ENCODE measurements around the gene IL4I1. TPM values are rescaled to one million over a fixed set of nuclear protein-coding genes. Genes with fewer than 3 reads are reported as not detected.
A peak's percentile ranks its signal among the peaks of the same experiment; 100 is the strongest.

IL4I1 gene
- polyA plus RNA-seq, 2 donors: 0.18 to 0.45 TPM

GRCh38 chr19:49860336-49861102 is 36.2 kb downstream of the IL4I1 start:
- Histone ChIP-seq H3K36me3 (ENCODE audit: control insufficient read depth in 2 of 2, insufficient read depth in 2 of 2, low read length in 1 of 2) (peaks cover 9 to 59% of the 10 kb centered on the region in 2 donors), H3K9me3 (ENCODE audit: control insufficient read depth in 2 of 2, insufficient read depth in 1 of 2, low read depth in 1 of 2, low read length in 1 of 2) (no peaks in the 10 kb centered on the region), H3K27me3 (ENCODE audit: control insufficient read depth in 1 of 2, insufficient read depth in 2 of 2, low read length in 2 of 2) (no peaks in the 10 kb centered on the region), H3K27ac (ENCODE audit: low read depth in 2 of 2, low read length in 1 of 2) (peak overlapping the region in 1 of 2 donors; percentile 51), H3K4me3 (ENCODE audit: low read depth in 1 of 2, low read length in 2 of 2) (no peak overlapping the region), H3K4me1 (ENCODE audit: control insufficient read depth in 2 of 2, insufficient read depth in 2 of 2, low read length in 1 of 2) (peaks cover 0 to 8% of the 10 kb centered on the region in 2 donors)
- WGBS, 2 donors: 68 to 79% methylated on average over 17 of the region's 17 CpGs

DNA sequence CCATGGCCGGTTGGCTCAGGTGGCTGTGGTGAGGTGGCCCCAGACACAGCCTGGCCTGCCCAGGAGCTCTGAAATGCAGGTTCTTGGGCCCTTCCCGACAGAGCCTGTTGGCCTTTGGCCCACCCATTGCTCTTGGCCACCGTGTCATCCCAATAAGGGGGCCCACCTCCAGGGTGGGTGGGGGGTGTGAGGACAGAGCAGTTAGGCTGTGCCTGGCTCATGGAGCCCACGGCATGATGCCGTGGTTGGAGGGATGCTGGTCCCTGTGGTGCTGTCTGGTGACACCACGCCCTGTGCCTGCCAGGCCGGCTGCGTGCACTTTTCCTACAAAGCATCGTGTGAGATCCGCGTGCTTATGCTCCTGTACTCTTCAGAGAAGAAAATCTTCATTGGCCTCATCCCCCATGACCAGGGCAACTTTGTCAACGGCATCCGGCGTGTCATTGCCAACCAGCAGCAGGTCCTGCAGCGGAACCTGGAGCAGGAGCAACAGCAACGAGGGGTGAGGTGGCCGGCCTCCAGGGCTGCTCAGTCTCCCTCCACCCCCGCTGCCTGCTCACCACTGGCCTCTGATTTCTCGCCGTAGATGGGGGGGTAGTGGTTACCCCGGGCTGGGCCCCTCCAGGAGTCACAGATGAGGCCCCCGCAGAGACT is 36.9 kb downstream of the IL4I1 start:
- peaks cover 0 to 5% of the 10 kb centered on the region in 2 donors for H3K4me1 ChIP-seq (ENCODE audit: control insufficient read depth in 2 of 2, insufficient read depth in 2 of 2, low read length in 1 of 2)
- WGBS, 2 donors: 81 to 83% methylated on average over 22 of the region's 22 CpGs
- H3K27me3 ChIP-seq (ENCODE audit: control insufficient read depth in 1 of 2, insufficient read depth in 2 of 2, low read length in 2 of 2): no peaks in the 10 kb centered on the region
- no peak overlapping the region for H3K27ac ChIP-seq (ENCODE audit: low read depth in 2 of 2, low read length in 1 of 2)
- H3K36me3 ChIP-seq (ENCODE audit: control insufficient read depth in 2 of 2, insufficient read depth in 2 of 2, low read length in 1 of 2): peaks cover 9 to 66% of the 10 kb centered on the region in 2 donors
- no peak overlapping the region for H3K4me3 ChIP-seq (ENCODE audit: low read depth in 1 of 2, low read length in 2 of 2)
- H3K9me3 ChIP-seq (ENCODE audit: control insufficient read depth in 2 of 2, insufficient read depth in 1 of 2, low read depth in 1 of 2, low read length in 1 of 2): no peaks in the 10 kb centered on the region

- 85 to 88% methylated on average over 37 of the region's 37 CpGs for WGBS, 2 donors
- H3K27ac ChIP-seq (ENCODE audit: low read depth in 2 of 2, low read length in 1 of 2): no peak overlapping the region
- no peaks in the 10 kb centered on the region for H3K9me3 ChIP-seq (ENCODE audit: control insufficient read depth in 2 of 2, insufficient read depth in 1 of 2, low read depth in 1 of 2, low read length in 1 of 2)
- peaks cover 0 to 10% of the 10 kb centered on the region in 2 donors for H3K4me1 ChIP-seq (ENCODE audit: control insufficient read depth in 2 of 2, insufficient read depth in 2 of 2, low read length in 1 of 2)
- H3K36me3 ChIP-seq (ENCODE audit: control insufficient read depth in 2 of 2, insufficient read depth in 2 of 2, low read length in 1 of 2): peaks cover 9 to 59% of the 10 kb centered on the region in 2 donors
- H3K4me3 ChIP-seq (ENCODE audit: low read depth in 1 of 2, low read length in 2 of 2): no peak overlapping the region
- H3K27me3 ChIP-seq (ENCODE audit: control insufficient read depth in 1 of 2, insufficient read depth in 2 of 2, low read length in 2 of 2): no peaks in the 10 kb centered on the region
These were observed 38.4 kb downstream of the IL4I1 start for GRCh38 chr19:49858088-49858985.

DNA sequence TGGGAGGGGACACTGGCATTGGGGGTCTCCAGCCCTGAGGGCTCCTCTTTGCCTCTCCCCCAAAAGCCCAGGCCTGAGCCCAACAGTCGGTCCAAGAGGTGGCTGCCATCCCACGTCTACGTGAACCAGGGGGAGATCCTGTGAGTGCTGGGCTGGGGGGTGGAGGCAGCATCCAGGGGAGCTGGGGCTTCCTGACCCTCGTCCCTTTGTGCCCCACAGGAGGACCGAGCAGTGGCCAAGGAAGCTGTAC is 38.9 kb downstream of the IL4I1 start:
- no peak overlapping the region for H3K27ac ChIP-seq (ENCODE audit: low read depth in 2 of 2, low read length in 1 of 2)
- 81 to 85% methylated on average over 5 of the region's 5 CpGs for WGBS, 2 donors
- peaks cover 9 to 55% of the 10 kb centered on the region in 2 donors for H3K36me3 ChIP-seq (ENCODE audit: control insufficient read depth in 2 of 2, insufficient read depth in 2 of 2, low read length in 1 of 2)
- peaks cover 0 to 12% of the 10 kb centered on the region in 2 donors for H3K4me1 ChIP-seq (ENCODE audit: control insufficient read depth in 2 of 2, insufficient read depth in 2 of 2, low read length in 1 of 2)
- no peaks in the 10 kb centered on the region for H3K9me3 ChIP-seq (ENCODE audit: control insufficient read depth in 2 of 2, insufficient read depth in 1 of 2, low read depth in 1 of 2, low read length in 1 of 2)
- no peak overlapping the region for H3K4me3 ChIP-seq (ENCODE audit: low read depth in 1 of 2, low read length in 2 of 2)
- no peaks in the 10 kb centered on the region for H3K27me3 ChIP-seq (ENCODE audit: control insufficient read depth in 1 of 2, insufficient read depth in 2 of 2, low read length in 2 of 2)

DNA sequence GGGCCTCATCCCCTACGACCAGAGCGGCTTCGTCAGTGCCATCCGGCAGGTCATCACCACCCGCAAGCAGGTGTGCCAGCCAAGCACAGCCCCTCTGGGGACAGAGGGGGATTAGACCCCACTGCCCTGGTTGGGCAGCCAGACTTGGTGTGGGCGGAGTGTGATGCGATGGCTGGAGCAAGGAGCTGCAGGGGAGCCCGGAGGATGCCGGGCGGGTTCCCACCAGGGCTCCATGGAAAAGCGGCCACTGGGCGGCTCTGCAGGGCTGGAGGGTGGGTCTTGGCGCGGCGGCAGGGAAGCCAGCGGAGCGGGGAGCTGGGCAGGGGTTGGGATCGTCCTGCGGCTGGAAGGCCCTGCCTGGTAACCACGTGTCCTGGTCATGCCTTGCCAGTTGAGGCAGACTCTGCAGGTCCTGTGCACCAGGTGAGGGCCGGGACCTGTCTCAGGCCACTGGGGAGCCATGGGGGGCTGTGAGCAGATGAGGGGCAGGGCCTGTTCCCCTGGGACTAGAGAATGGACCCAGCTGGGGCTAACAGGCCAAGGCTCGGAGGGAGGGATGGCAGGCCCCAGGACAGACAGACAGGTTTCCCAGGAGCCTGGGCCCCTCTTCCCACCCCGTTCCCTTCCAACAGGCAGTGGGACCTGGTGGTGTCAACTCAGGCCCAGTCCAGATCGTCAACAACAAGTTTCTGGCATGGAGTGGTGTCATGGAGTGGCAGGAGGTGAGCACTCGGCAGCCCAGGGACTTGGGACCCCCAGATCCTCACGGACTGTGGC is 39.4 kb downstream of the IL4I1 start:
- WGBS, 2 donors: 86% methylated on average over 23 to 26 of the region's 26 CpGs
- no peaks in the 10 kb centered on the region for H3K9me3 ChIP-seq (ENCODE audit: control insufficient read depth in 2 of 2, insufficient read depth in 1 of 2, low read depth in 1 of 2, low read length in 1 of 2)
- H3K4me3 ChIP-seq (ENCODE audit: low read depth in 1 of 2, low read length in 2 of 2): no peak overlapping the region
- H3K27me3 ChIP-seq (ENCODE audit: control insufficient read depth in 1 of 2, insufficient read depth in 2 of 2, low read length in 2 of 2): no peaks in the 10 kb centered on the region
- no peak overlapping the region for H3K27ac ChIP-seq (ENCODE audit: low read depth in 2 of 2, low read length in 1 of 2)
- H3K4me1 ChIP-seq (ENCODE audit: control insufficient read depth in 2 of 2, insufficient read depth in 2 of 2, low read length in 1 of 2): peaks cover 0 to 17% of the 10 kb centered on the region in 2 donors
- peaks cover 9 to 51% of the 10 kb centered on the region in 2 donors for H3K36me3 ChIP-seq (ENCODE audit: control insufficient read depth in 2 of 2, insufficient read depth in 2 of 2, low read length in 1 of 2)

DNA sequence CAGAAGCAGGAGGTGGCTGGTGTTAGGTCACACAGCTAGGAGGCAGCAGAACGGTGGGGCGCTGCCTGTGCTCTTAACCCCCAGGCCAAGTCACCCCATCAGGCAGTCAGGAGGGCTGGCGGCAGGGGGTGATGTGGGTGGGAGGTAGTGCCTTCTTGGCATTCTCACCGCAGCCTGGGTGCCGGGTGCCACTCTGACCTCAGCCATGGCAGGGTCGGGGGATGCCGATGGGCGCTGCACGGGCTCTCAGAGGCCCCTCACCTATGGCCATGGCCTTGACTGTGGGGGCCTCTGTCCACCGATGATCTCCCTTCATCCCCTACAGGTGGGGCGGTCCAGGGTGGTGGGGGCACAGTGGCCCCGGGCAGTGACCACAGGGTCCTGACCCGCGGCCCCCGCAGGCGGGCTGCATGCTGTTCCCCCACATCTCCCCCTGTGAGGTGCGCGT is 40.1 kb downstream of the IL4I1 start:
- Histone ChIP-seq H3K27ac (ENCODE audit: low read depth in 2 of 2, low read length in 1 of 2) (no peak overlapping the region), H3K9me3 (ENCODE audit: control insufficient read depth in 2 of 2, insufficient read depth in 1 of 2, low read depth in 1 of 2, low read length in 1 of 2) (no peaks in the 10 kb centered on the region), H3K4me3 (ENCODE audit: low read depth in 1 of 2, low read length in 2 of 2) (no peak overlapping the region), H3K27me3 (ENCODE audit: control insufficient read depth in 1 of 2, insufficient read depth in 2 of 2, low read length in 2 of 2) (no peaks in the 10 kb centered on the region), H3K4me1 (ENCODE audit: control insufficient read depth in 2 of 2, insufficient read depth in 2 of 2, low read length in 1 of 2) (peaks cover 0 to 21% of the 10 kb centered on the region in 2 donors), H3K36me3 (ENCODE audit: control insufficient read depth in 2 of 2, insufficient read depth in 2 of 2, low read length in 1 of 2) (peaks cover 9 to 48% of the 10 kb centered on the region in 2 donors)
- 89 to 90% methylated on average over 12 to 18 of the region's 18 CpGs for WGBS, 2 donors

GRCh38 chr19:49855676-49856573 is 40.8 kb downstream of the IL4I1 start:
- 80 to 82% methylated on average over 21 of the region's 21 CpGs for WGBS, 2 donors
- no peak overlapping the region for H3K4me3 ChIP-seq (ENCODE audit: low read depth in 1 of 2, low read length in 2 of 2)
- peaks cover 0 to 17% of the 10 kb centered on the region in 2 donors for H3K4me1 ChIP-seq (ENCODE audit: control insufficient read depth in 2 of 2, insufficient read depth in 2 of 2, low read length in 1 of 2)
- H3K27ac ChIP-seq (ENCODE audit: low read depth in 2 of 2, low read length in 1 of 2): no peak overlapping the region
- H3K36me3 ChIP-seq (ENCODE audit: control insufficient read depth in 2 of 2, insufficient read depth in 2 of 2, low read length in 1 of 2): peaks cover 8 to 45% of the 10 kb centered on the region in 2 donors
- H3K27me3 ChIP-seq (ENCODE audit: control insufficient read depth in 1 of 2, insufficient read depth in 2 of 2, low read length in 2 of 2): no peaks in the 10 kb centered on the region
- H3K9me3 ChIP-seq (ENCODE audit: control insufficient read depth in 2 of 2, insufficient read depth in 1 of 2, low read depth in 1 of 2, low read length in 1 of 2): no peaks in the 10 kb centered on the region

DNA sequence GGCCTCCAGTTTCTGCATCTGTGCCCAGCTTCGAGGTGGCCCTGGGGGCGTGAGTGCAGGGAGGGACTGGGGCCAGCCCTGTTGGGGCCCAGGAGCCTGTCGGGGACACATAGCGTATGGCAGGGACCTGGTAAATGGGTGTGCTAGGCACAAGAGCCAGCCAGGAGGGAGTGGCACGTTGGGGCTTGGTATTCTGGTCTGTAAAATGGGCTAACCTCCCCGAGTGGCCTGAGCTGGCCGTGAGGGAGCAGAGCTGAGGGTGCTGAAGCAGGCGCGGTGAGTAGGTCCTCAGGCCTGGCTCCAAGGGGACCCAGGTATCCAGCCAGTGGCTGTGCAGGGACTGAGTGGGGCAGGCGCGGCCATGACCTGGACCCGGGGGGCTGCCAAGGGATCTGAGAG is 41.4 kb downstream of the IL4I1 start:
- Histone ChIP-seq H3K27ac (ENCODE audit: low read depth in 2 of 2, low read length in 1 of 2) (no peak overlapping the region), H3K36me3 (ENCODE audit: control insufficient read depth in 2 of 2, insufficient read depth in 2 of 2, low read length in 1 of 2) (peaks cover 2 to 39% of the 10 kb centered on the region in 2 donors), H3K27me3 (ENCODE audit: control insufficient read depth in 1 of 2, insufficient read depth in 2 of 2, low read length in 2 of 2) (no peaks in the 10 kb centered on the region), H3K4me1 (ENCODE audit: control insufficient read depth in 2 of 2, insufficient read depth in 2 of 2, low read length in 1 of 2) (peaks cover 0 to 15% of the 10 kb centered on the region in 2 donors), H3K9me3 (ENCODE audit: control insufficient read depth in 2 of 2, insufficient read depth in 1 of 2, low read depth in 1 of 2, low read length in 1 of 2) (no peaks in the 10 kb centered on the region), H3K4me3 (ENCODE audit: low read depth in 1 of 2, low read length in 2 of 2) (no peak overlapping the region)
- 76 to 83% methylated on average over 12 of the region's 12 CpGs for WGBS, 2 donors

All from esophagus (tissue), 2 donors.